ENCODE data around the gene SELENBP1. TPM values are rescaled to one million over a fixed set of nuclear protein-coding genes. Genes with fewer than 3 reads are reported as not detected.

SELENBP1 gene
- total RNA-seq, 1 donor from 2014 or later = 119 TPM

- ATAC-seq (ENCODE audit: poor library complexity) (no peak), DNase-seq (no peak)
- intact Hi-C loops (cut with DNase I) = no loop called here
These were observed 48.0 kb downstream of the SELENBP1 start for GRCh38 chr1:151324390-151324930.

- intact Hi-C loops (cut with DNase I) = no loop called here
- ATAC-seq (ENCODE audit: poor library complexity) (no peak), DNase-seq (no peak)
These were observed 53.5 kb downstream of the SELENBP1 start for GRCh38 chr1:151318975-151319374.

- intact Hi-C loops (cut with DNase I) = no loop called here
- no peak for ATAC-seq (ENCODE audit: poor library complexity)
- DNase-seq = no peak
These were observed 56.8 kb downstream of the SELENBP1 start for GRCh38 chr1:151315565-151316235.

Other genes with a start within 250 kb of the SELENBP1 start
- 56.6 TPM for gene SEMA6C, start 226.1 kb downstream of the SELENBP1 start, total RNA-seq
- gene TNFAIP8L2, start 216.1 kb downstream of the SELENBP1 start, total RNA-seq = 1.5 TPM
- 10.7 TPM for gene LYSMD1, start 206.8 kb downstream of the SELENBP1 start, total RNA-seq
- 17.5 TPM for gene SCNM1, start 206.6 kb downstream of the SELENBP1 start, total RNA-seq
- not detected for gene TMOD4, start 196.7 kb downstream of the SELENBP1 start, total RNA-seq
- gene VPS72, start 182.5 kb downstream of the SELENBP1 start, total RNA-seq = 37.5 TPM
- 33.5 TPM for gene PIP5K1A, start 174.2 kb downstream of the SELENBP1 start, total RNA-seq
- 138 TPM for gene PSMD4, start 118.0 kb downstream of the SELENBP1 start, total RNA-seq
- gene ZNF687, start 90.4 kb downstream of the SELENBP1 start, total RNA-seq = 12.4 TPM
- 41.0 TPM for gene PI4KB, start 45.3 kb downstream of the SELENBP1 start, total RNA-seq
- 16.3 TPM for gene RFX5, start 25.5 kb downstream of the SELENBP1 start, total RNA-seq
- 177 TPM for gene PSMB4, start 26.9 kb upstream of the SELENBP1 start, total RNA-seq
- gene POGZ, start 86.8 kb upstream of the SELENBP1 start, total RNA-seq = 42.0 TPM
- 0.27 TPM for gene CGN, start 138.7 kb upstream of the SELENBP1 start, total RNA-seq
- 3.4 TPM for gene TUFT1, start 167.6 kb upstream of the SELENBP1 start, total RNA-seq
- 30.4 TPM for gene SNX27, start 239.3 kb upstream of the SELENBP1 start, total RNA-seq